LNCaP clone FGC (cell line): Measurements from ENCODE around the gene GRIPAP1.

Source experiments
- DNase-seq: peaks from one replicate; pipeline ENCODE4 v3.0.0-alpha.2; 2011; ENCODE audit warnings: low read depth
- H3K4me3 ChIP-seq: 2 replicates; pipeline ENCODE4 v1.5.1; 2011; ENCODE audit warnings: mild to moderate bottlenecking, low read depth, low read length, control low read depth
- TF ChIP-seq, protein P1 (sequence below): IDR thresholded peaks from 2 replicates; pipeline ENCODE4 v1.5.1; 2012; ENCODE audit warnings: mild to moderate bottlenecking; ENCODE audit not compliant: control insufficient read depth, insufficient read depth; ENCODE audit errors: extremely low read depth

GRIPAP1 gene

DNA sequence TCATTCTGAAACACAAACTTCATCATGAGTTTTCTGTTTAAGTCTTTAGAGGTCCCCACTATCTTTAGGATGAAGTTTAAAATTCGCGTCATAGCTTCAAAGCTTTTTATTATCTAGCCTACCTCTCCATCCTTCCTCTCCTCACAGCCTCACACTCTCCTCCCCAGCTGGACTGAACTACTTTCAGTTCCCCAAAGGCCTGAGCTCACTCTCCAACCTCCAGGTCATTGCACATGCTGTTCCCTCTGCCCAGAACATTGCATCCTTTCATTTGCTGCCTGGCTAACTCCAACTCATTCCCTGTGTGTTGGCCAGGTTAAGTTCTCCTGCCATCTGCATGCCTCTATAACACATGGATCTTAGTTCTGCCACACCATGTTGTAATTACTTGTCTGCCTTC, 41.8 kb downstream of the GRIPAP1 start:
- TF ChIP-seq, protein P1, sequence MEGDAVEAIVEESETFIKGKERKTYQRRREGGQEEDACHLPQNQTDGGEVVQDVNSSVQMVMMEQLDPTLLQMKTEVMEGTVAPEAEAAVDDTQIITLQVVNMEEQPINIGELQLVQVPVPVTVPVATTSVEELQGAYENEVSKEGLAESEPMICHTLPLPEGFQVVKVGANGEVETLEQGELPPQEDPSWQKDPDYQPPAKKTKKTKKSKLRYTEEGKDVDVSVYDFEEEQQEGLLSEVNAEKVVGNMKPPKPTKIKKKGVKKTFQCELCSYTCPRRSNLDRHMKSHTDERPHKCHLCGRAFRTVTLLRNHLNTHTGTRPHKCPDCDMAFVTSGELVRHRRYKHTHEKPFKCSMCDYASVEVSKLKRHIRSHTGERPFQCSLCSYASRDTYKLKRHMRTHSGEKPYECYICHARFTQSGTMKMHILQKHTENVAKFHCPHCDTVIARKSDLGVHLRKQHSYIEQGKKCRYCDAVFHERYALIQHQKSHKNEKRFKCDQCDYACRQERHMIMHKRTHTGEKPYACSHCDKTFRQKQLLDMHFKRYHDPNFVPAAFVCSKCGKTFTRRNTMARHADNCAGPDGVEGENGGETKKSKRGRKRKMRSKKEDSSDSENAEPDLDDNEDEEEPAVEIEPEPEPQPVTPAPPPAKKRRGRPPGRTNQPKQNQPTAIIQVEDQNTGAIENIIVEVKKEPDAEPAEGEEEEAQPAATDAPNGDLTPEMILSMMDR, result no peak
- H3K4me3 ChIP-seq, result no peak overlapping the region
- no peak for DNase-seq

DNA sequence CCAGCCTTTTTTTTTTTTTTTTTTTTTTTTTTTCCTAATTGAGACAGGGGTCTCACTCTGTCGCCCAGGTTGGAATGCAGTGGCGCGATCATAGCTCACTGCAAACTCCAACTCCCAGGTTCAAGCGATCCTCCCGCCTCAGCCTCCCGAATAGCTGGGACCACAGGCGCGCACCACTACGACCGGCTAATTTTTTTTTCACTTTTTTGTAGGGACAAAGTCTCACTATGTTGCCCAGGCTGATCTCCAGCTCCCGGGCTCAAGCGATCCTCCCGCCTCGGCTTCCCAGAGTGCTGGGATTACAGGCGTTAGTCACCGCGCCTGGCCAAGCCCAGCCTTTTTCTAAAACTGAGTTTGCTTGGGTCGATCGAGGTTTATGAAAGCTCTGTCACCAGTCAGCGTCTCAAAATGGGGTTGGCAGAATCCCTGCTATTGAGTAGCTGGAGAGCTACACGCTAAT, 43.4 kb downstream of the GRIPAP1 start:
- peak overlapping the region; percentile 68 for H3K4me3 ChIP-seq
- DNase-seq, result no peak
- TF ChIP-seq, protein P1, result no peak

DNA sequence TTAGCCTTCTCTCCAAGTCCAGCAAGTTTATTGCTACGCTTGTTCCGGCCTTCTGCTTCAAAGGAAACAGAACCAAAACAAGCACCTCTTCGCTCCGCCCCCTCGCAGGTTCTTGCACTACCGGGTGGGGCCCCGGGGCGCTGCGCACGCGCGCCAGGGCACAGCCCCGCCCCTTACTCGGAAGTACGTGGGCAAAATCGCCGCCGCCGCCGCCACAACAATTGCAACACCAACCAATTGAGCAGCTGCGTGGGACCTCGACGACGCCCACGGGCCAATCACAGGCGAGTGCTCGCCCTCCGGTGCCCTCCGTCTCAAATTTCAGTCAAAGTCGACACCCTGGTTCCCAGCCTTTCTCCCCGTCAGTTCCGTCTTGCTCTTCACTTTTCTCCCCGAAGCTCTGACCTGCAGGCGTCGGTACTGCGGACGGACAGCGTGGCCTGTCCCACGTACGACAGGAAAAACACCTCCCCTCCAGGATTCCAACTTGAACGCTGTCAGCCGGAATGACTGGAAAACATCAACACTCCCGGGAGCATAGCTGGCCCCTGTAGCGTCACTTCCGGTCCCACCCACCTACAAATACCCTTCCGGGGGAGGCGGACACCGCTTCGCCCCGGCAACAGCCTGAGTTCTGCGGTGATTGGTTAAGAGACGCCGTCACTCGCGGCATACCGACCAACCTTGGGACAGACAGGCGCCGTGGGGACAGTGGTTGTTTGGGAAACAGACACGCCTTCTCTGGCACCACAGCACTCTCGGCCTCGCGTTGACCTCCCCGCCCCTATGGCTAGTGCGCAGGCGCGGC, 44.0 kb downstream of the GRIPAP1 start:
- peak overlapping the region; percentile 68 for H3K4me3 ChIP-seq
- TF ChIP-seq, protein P1, result no peak
- peak; percentile 95 for DNase-seq

DNA sequence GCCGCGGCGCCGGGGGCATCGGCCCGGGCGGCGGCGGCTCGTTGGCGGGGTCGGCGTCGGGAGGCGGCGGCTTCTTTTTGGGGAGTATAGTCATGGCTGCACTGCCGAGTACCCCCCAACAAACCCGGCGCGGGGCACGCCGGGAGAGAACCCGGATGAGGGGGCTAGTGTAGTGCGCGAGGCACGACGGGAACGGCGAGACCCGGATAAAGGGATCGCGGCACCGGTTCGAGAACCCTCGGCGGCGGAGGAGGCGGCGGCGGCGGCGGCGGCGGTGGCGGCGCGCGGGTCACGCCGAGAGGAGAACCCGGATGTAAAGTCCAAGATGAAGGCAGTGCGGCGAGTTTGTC, 44.6 kb downstream of the GRIPAP1 start, which contains the start of gene OTUD5:
Gene OTUD5 (minus strand): TSS at position 131 of the 350 bp plus-strand sequence. CDS start 37 bp downstream, at position 94.
- TF ChIP-seq, protein P1, result no peak
- DNase-seq, result no peak
- peak within 1 kb of the TSS; percentile 68 for H3K4me3 ChIP-seq

DNA sequence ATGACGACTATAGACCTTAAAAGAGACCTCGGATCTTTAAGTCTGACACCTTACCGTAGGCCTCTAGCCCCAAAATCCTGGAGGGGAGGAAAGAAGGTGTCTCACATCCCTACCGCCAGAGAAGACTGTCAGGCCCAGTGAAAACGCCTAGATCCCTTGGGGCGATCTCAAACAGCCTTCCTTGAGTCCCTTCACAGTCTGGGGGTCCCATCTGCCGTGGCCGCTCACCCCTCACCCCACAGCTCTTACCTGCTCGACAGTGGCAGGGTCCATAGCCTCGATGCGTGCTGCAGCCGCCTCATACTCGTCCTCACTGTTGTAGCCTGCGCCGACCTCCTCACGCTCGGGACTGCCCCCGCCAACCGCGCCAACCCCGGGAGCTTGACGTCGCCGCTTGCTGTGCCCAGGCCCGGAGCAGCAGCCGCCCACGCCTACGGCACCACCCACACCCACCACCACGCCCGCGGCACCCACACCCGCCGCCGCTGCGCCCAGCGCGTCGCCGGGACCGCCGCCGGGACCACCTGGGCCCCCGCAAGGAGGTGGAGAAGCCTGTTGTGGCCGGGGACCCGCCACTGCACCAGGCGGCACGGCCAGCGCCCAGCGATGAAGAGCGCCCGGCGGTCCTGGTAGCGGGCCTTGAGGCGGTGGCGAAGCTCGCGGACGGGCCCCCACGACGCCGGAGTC, 45.2 kb downstream of the GRIPAP1 start:
- no peak for DNase-seq
- H3K4me3 ChIP-seq, result peak overlapping the region; percentile 68
- TF ChIP-seq, protein P1, result no peak

DNA sequence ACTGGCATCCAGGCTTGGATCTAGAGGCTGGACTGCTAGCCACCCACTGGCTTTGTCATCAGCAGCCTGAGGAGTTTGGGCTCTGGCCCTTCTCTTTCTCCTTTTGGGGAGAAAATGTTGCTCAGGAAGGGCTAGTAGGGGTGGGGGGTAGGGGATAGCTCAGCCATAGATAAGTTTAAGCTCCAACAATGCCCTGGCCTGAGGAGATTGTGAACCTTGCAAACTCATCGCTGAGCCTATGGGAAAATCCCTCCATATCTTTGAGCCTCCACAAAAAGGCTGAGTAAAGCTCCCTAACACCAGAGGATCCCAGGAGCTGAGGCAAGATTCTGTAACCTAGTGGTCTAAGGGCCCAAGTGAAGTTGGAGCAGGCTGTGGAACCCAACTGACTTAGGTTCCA, 53.5 kb downstream of the GRIPAP1 start:
- no peak overlapping the region for H3K4me3 ChIP-seq
- no peak for DNase-seq
- TF ChIP-seq, protein P1, result no peak
